WTC11 (cell line): Measurements from ENCODE around the gene WDR48. TPM values are rescaled to one million over a fixed set of nuclear protein-coding genes. Genes with fewer than 3 reads are reported as not detected.

Experiments
- ATAC-seq: fragments of 200-7000 bp; cut with Tn5 transposase; 2 replicates; pipeline ENCODE4 v1.10.0; 2021; ENCODE audit warnings: mild to moderate bottlenecking, moderate library complexity
- CTCF ChIA-PET: fragments of 300-600 bp; sonication (Branson Sonifier 250); formaldehyde crosslinking; loops from one replicate; lab custom pipeline; 2021; ENCODE audit warnings: antibody characterized with exemption; lab: Charles Lee
- POLR2A ChIA-PET: fragments of 350-600 bp; sonication (Branson Sonifier 250); formaldehyde crosslinking; loops from one replicate; lab custom pipeline; 2021; ENCODE audit warnings: antibody characterized with exemption; lab: Charles Lee
- DNase-seq: peaks from one replicate; pipeline ENCODE4 v3.0.0; 2021; ENCODE audit warnings: low spot score
- H3K27ac Mint-ChIP-seq: 2 replicates; pipeline ENCODE4 v1.8.0; 2021; ENCODE audit warnings: mixed read lengths
- H3K27me3 Mint-ChIP-seq: 2 replicates; pipeline ENCODE4 v1.8.0; 2021; ENCODE audit warnings: low read depth, mild to moderate bottlenecking, moderate library complexity, mixed read lengths
- H3K36me3 Mint-ChIP-seq: 2 replicates; pipeline ENCODE4 v1.8.0; 2021; ENCODE audit warnings: mixed read lengths
- H3K4me1 Mint-ChIP-seq: 2 replicates; pipeline ENCODE4 v1.8.0; 2022; ENCODE audit warnings: mixed read lengths
- H3K4me3 Mint-ChIP-seq: 2 replicates; pipeline ENCODE4 v1.8.0; 2021; ENCODE audit warnings: mild to moderate bottlenecking, moderate library complexity, mixed read lengths
- H3K9me3 Mint-ChIP-seq: 2 replicates; pipeline ENCODE4 v1.8.0; 2021; ENCODE audit warnings: mixed read lengths
- CREB1 ChIP-seq: sonication (generic); formaldehyde crosslinking; IDR thresholded peaks from 2 replicates; pipeline ENCODE4 v1.8.0; 2023; ENCODE audit warnings: mild to moderate bottlenecking, missing genetic modification reagents
- ELF4 ChIP-seq: sonication (generic); formaldehyde crosslinking; IDR thresholded peaks from 2 replicates; pipeline ENCODE4 v1.8.1; 2022; ENCODE audit warnings: low read depth, mild to moderate bottlenecking, moderate library complexity, missing genetic modification reagents
- GRHL2 ChIP-seq: fragments of 250-450 bp; sonication (Bioruptor Pico); IDR thresholded peaks from 2 replicates; pipeline ENCODE4 v1.8.0; 2022; ENCODE audit warnings: mild to moderate bottlenecking, moderate library complexity; ENCODE audit not compliant: insufficient replicate concordance, severe bottlenecking
- JAZF1 ChIP-seq: fragments of 250-450 bp; sonication (Bioruptor Pico); IDR thresholded peaks from 2 replicates; pipeline ENCODE4 v1.9.0; 2021; ENCODE audit warnings: moderate library complexity, mild to moderate bottlenecking, inconsistent platforms
- MYBL2 ChIP-seq: sonication (generic); formaldehyde crosslinking; IDR thresholded peaks from 2 replicates; pipeline ENCODE4 v1.8.1; 2023; ENCODE audit warnings: mild to moderate bottlenecking, moderate library complexity, missing genetic modification reagents
- NFATC4 ChIP-seq: fragments of 250-450 bp; sonication (Bioruptor Pico); IDR thresholded peaks from 2 replicates; pipeline ENCODE4 v1.9.0; 2021; ENCODE audit warnings: mild to moderate bottlenecking
- NR3C1 ChIP-seq: sonication (generic); formaldehyde crosslinking; conservative IDR thresholded peaks from 2 replicates; pipeline ENCODE4 v1.8.1; 2023; ENCODE audit warnings: low read depth, mild to moderate bottlenecking, missing genetic modification reagents
- ZBTB21 ChIP-seq: sonication (generic); formaldehyde crosslinking; IDR thresholded peaks from 2 replicates; pipeline ENCODE4 v1.8.1; 2023; ENCODE audit warnings: mild to moderate bottlenecking, missing genetic modification reagents, borderline replicate concordance
- ZNF219 ChIP-seq: sonication (generic); formaldehyde crosslinking; IDR thresholded peaks from 2 replicates; pipeline ENCODE4 v1.8.0; 2023; ENCODE audit warnings: missing genetic modification reagents, mild to moderate bottlenecking, borderline replicate concordance
- ZNF423 ChIP-seq: fragments of 250-450 bp; sonication (Bioruptor Pico); IDR thresholded peaks from 2 replicates; pipeline ENCODE4 v2.1.2; 2022; ENCODE audit warnings: mild to moderate bottlenecking, moderate library complexity
- total RNA-seq: library from RNA; stranded (reverse); gene quantifications from 3 replicates; pipeline ENCODE4 v1.2.3, GENCODE V29; 2021
- TF ChIP-seq, protein P1 (sequence below): sonication (generic); formaldehyde crosslinking; IDR thresholded peaks from 2 replicates; pipeline ENCODE4 v1.8.1; 2023; ENCODE audit warnings: mild to moderate bottlenecking, missing genetic modification reagents
- TF ChIP-seq, protein P2 (sequence below): fragments of 250-450 bp; sonication (Bioruptor Pico); IDR thresholded peaks from 2 replicates; pipeline ENCODE4 v1.9.0; 2021; ENCODE audit warnings: mild to moderate bottlenecking, borderline replicate concordance
- TF ChIP-seq, protein P3 (sequence below): sonication (generic); formaldehyde crosslinking; IDR thresholded peaks from 2 replicates; pipeline ENCODE4 v1.8.1; 2022; ENCODE audit warnings: low read depth, missing genetic modification reagents, borderline replicate concordance
- TF ChIP-seq, protein P4 (sequence below): sonication (generic); formaldehyde crosslinking; IDR thresholded peaks from 2 replicates; pipeline ENCODE4 v1.8.0; 2022; ENCODE audit warnings: mild to moderate bottlenecking, missing genetic modification reagents
- TF ChIP-seq, protein P5 (sequence below): sonication (generic); formaldehyde crosslinking; IDR thresholded peaks from 2 replicates; pipeline ENCODE4 v1.8.0; 2023; ENCODE audit warnings: missing genetic modification reagents
- TF ChIP-seq, protein P6 (sequence below): sonication (generic); formaldehyde crosslinking; IDR thresholded peaks from 2 replicates; pipeline ENCODE4 v1.8.0; 2023; ENCODE audit warnings: mild to moderate bottlenecking, missing genetic modification reagents
- TF ChIP-seq, protein P7 (sequence below): fragments of 200-600 bp; IDR thresholded peaks from 2 replicates; pipeline ENCODE4 v1.8.0; 2022; ENCODE audit warnings: antibody characterized with exemption

Gene WDR48
- total RNA-seq, 1 experiment from 2014 or later: 40.9 TPM

DNA sequence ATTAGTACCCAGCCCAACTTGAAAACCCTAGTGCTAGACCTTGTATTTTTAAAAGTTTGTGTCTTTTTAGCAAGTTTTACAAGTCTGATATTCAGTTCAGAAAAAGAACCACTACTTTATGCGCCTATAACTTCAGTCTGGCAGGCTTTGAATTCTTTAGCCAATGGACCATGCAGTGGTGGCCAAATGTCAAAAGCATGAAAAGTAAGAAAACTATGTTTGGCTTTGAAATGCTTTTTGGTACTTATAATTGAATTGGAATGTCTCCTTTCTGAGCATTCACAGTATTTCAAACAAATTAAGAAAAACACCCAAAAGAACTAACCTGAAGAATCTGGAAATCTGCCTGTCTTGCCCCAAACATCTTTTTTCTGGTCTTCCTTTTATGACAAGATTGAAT, 12.8 kb downstream of the WDR48 start:
- Mint-ChIP-seq H3K9me3 (no peaks in the 10 kb centered on the region), H3K4me3 (no peak overlapping the region), H3K27ac (no peak overlapping the region), H3K27me3 (no peaks in the 10 kb centered on the region), H3K36me3 (peaks cover 6% of the 10 kb centered on the region), H3K4me1 (0 out of 2 replicates have a peak, but pooled peaks cover 3% of the 10 kb centered on the region)
- POLR2A ChIA-PET: no interaction called here
- CTCF ChIA-PET: interaction anchor here (1.0 to 1.2 kb wide), 6 partner anchors 16 to 224 kb away, joined by 3 to 7 read pairs (median 3); no protein-coding TSS in a partner anchor
- ATAC-seq: no peak
- TF ChIP-seq ZNF219 (CRISPR knock-in tag) (no peak), CREB1 (no peak), NR3C1 (no peak), MYBL2 (CRISPR knock-in tag) (no peak), ZBTB21 (CRISPR knock-in tag) (no peak), JAZF1 (CRISPR knock-in tag) (no peak), ELF4 (no peak), ZNF423 (CRISPR knock-in tag) (no peak), NFATC4 (CRISPR knock-in tag) (no peak)
- TF ChIP-seq, protein P1, sequence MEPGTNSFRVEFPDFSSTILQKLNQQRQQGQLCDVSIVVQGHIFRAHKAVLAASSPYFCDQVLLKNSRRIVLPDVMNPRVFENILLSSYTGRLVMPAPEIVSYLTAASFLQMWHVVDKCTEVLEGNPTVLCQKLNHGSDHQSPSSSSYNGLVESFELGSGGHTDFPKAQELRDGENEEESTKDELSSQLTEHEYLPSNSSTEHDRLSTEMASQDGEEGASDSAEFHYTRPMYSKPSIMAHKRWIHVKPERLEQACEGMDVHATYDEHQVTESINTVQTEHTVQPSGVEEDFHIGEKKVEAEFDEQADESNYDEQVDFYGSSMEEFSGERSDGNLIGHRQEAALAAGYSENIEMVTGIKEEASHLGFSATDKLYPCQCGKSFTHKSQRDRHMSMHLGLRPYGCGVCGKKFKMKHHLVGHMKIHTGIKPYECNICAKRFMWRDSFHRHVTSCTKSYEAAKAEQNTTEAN (CRISPR knock-in tag): no peak
- TF ChIP-seq, protein P2, sequence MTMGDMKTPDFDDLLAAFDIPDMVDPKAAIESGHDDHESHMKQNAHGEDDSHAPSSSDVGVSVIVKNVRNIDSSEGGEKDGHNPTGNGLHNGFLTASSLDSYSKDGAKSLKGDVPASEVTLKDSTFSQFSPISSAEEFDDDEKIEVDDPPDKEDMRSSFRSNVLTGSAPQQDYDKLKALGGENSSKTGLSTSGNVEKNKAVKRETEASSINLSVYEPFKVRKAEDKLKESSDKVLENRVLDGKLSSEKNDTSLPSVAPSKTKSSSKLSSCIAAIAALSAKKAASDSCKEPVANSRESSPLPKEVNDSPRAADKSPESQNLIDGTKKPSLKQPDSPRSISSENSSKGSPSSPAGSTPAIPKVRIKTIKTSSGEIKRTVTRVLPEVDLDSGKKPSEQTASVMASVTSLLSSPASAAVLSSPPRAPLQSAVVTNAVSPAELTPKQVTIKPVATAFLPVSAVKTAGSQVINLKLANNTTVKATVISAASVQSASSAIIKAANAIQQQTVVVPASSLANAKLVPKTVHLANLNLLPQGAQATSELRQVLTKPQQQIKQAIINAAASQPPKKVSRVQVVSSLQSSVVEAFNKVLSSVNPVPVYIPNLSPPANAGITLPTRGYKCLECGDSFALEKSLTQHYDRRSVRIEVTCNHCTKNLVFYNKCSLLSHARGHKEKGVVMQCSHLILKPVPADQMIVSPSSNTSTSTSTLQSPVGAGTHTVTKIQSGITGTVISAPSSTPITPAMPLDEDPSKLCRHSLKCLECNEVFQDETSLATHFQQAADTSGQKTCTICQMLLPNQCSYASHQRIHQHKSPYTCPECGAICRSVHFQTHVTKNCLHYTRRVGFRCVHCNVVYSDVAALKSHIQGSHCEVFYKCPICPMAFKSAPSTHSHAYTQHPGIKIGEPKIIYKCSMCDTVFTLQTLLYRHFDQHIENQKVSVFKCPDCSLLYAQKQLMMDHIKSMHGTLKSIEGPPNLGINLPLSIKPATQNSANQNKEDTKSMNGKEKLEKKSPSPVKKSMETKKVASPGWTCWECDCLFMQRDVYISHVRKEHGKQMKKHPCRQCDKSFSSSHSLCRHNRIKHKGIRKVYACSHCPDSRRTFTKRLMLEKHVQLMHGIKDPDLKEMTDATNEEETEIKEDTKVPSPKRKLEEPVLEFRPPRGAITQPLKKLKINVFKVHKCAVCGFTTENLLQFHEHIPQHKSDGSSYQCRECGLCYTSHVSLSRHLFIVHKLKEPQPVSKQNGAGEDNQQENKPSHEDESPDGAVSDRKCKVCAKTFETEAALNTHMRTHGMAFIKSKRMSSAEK (CRISPR knock-in tag): no peak
- TF ChIP-seq, protein P3, sequence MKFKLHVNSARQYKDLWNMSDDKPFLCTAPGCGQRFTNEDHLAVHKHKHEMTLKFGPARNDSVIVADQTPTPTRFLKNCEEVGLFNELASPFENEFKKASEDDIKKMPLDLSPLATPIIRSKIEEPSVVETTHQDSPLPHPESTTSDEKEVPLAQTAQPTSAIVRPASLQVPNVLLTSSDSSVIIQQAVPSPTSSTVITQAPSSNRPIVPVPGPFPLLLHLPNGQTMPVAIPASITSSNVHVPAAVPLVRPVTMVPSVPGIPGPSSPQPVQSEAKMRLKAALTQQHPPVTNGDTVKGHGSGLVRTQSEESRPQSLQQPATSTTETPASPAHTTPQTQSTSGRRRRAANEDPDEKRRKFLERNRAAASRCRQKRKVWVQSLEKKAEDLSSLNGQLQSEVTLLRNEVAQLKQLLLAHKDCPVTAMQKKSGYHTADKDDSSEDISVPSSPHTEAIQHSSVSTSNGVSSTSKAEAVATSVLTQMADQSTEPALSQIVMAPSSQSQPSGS (CRISPR knock-in tag): no peak
- TF ChIP-seq, protein P4, sequence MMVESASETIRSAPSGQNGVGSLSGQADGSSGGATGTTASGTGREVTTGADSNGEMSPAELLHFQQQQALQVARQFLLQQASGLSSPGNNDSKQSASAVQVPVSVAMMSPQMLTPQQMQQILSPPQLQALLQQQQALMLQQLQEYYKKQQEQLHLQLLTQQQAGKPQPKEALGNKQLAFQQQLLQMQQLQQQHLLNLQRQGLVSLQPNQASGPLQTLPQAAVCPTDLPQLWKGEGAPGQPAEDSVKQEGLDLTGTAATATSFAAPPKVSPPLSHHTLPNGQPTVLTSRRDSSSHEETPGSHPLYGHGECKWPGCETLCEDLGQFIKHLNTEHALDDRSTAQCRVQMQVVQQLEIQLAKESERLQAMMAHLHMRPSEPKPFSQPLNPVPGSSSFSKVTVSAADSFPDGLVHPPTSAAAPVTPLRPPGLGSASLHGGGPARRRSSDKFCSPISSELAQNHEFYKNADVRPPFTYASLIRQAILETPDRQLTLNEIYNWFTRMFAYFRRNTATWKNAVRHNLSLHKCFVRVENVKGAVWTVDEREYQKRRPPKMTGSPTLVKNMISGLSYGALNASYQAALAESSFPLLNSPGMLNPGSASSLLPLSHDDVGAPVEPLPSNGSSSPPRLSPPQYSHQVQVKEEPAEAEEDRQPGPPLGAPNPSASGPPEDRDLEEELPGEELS (CRISPR knock-in tag): no peak
- TF ChIP-seq, protein P5, sequence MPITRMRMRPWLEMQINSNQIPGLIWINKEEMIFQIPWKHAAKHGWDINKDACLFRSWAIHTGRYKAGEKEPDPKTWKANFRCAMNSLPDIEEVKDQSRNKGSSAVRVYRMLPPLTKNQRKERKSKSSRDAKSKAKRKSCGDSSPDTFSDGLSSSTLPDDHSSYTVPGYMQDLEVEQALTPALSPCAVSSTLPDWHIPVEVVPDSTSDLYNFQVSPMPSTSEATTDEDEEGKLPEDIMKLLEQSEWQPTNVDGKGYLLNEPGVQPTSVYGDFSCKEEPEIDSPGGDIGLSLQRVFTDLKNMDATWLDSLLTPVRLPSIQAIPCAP (CRISPR knock-in tag): no peak
- DNase-seq: no peak

DNA sequence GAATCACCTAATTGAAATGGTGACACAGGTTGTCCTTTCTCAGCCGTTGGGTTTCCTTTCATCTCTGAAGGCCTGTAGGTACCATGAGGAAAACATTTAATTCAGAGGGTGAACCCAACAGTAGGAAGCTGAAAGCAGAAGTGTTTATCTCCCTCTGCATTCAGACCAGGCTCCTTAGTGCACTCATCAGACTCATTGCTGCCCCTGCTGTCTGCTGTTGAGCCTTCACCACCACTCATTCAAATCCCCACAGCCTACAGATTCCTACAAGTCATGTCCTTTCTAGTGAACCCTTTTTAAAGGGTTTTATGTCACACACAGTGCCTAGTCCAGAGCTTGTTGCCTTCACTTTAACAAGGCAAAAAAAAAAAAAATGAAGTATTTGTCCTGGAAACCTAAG, 13.4 kb downstream of the WDR48 start:
- CTCF ChIA-PET: interaction anchor here (1.0 to 1.2 kb wide), 6 partner anchors 16 to 223 kb away, joined by 3 to 7 read pairs (median 3); no protein-coding TSS in a partner anchor
- Mint-ChIP-seq H3K4me3 (no peak overlapping the region), H3K27ac (no peak overlapping the region), H3K27me3 (no peaks in the 10 kb centered on the region), H3K4me1 (0 out of 2 replicates have a peak, but pooled peaks cover 3% of the 10 kb centered on the region), H3K36me3 (peaks cover 8% of the 10 kb centered on the region), H3K9me3 (no peaks in the 10 kb centered on the region)
- peak; percentile 51 for DNase-seq
- peak; percentile 100 for ATAC-seq
- TF ChIP-seq, protein P6, sequence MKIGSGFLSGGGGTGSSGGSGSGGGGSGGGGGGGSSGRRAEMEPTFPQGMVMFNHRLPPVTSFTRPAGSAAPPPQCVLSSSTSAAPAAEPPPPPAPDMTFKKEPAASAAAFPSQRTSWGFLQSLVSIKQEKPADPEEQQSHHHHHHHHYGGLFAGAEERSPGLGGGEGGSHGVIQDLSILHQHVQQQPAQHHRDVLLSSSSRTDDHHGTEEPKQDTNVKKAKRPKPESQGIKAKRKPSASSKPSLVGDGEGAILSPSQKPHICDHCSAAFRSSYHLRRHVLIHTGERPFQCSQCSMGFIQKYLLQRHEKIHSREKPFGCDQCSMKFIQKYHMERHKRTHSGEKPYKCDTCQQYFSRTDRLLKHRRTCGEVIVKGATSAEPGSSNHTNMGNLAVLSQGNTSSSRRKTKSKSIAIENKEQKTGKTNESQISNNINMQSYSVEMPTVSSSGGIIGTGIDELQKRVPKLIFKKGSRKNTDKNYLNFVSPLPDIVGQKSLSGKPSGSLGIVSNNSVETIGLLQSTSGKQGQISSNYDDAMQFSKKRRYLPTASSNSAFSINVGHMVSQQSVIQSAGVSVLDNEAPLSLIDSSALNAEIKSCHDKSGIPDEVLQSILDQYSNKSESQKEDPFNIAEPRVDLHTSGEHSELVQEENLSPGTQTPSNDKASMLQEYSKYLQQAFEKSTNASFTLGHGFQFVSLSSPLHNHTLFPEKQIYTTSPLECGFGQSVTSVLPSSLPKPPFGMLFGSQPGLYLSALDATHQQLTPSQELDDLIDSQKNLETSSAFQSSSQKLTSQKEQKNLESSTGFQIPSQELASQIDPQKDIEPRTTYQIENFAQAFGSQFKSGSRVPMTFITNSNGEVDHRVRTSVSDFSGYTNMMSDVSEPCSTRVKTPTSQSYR: no peak
- TF ChIP-seq, protein P7, sequence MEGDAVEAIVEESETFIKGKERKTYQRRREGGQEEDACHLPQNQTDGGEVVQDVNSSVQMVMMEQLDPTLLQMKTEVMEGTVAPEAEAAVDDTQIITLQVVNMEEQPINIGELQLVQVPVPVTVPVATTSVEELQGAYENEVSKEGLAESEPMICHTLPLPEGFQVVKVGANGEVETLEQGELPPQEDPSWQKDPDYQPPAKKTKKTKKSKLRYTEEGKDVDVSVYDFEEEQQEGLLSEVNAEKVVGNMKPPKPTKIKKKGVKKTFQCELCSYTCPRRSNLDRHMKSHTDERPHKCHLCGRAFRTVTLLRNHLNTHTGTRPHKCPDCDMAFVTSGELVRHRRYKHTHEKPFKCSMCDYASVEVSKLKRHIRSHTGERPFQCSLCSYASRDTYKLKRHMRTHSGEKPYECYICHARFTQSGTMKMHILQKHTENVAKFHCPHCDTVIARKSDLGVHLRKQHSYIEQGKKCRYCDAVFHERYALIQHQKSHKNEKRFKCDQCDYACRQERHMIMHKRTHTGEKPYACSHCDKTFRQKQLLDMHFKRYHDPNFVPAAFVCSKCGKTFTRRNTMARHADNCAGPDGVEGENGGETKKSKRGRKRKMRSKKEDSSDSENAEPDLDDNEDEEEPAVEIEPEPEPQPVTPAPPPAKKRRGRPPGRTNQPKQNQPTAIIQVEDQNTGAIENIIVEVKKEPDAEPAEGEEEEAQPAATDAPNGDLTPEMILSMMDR: peak; percentile 21; the same call in 1 of the 2 replicates
- TF ChIP-seq GRHL2 (CRISPR knock-in tag): no peak
- POLR2A ChIA-PET: no interaction called here
